ENCODE measurements around the gene LAMTOR4. TPM values are rescaled to one million over a fixed set of nuclear protein-coding genes. Genes with fewer than 3 reads are reported as not detected.

The LAMTOR4 gene
- total RNA-seq, 1 donor from 2014 or later, result 62.7 TPM

- TF ChIP-seq EZH2 (IDR thresholded peaks at IDR 0.05; ENCODE audit: insufficient read depth, low read length) (no peak), CTCF (IDR thresholded peaks at IDR 0.05; ENCODE audit: insufficient read depth, low read depth, low read length) (no peak)
- peaks cover 35% of the 10 kb centered on the region for H3K79me2 ChIP-seq (ENCODE audit: insufficient read depth, low read length)
- H2AFZ ChIP-seq (ENCODE audit: low read depth, low read length), result no peak overlapping the region
- H3K4me1 Mint-ChIP-seq (ENCODE audit: low read depth, unreplicated experiment), result peaks cover 7% of the 10 kb centered on the region
- H3K4me1 ChIP-seq (ENCODE audit: insufficient read depth, low read length), result peaks cover 7% of the 10 kb centered on the region
- H3K9me3 ChIP-seq (ENCODE audit: insufficient read depth, low read depth, low read length), result no peaks in the 10 kb centered on the region
- peaks cover 2% of the 10 kb centered on the region for H3K27me3 Mint-ChIP-seq (ENCODE audit: low read depth, unreplicated experiment)
- peak overlapping the region; percentile 93 for H3K9ac ChIP-seq (ENCODE audit: low read length)
- peak overlapping the region; percentile 50 for H3K27ac Mint-ChIP-seq (ENCODE audit: unreplicated experiment)
- H3K27ac ChIP-seq (ENCODE audit: low read depth, low read length), result no peak overlapping the region
- peak overlapping the region; percentile 77 for H3K4me3 ChIP-seq (ENCODE audit: insufficient read depth, low read depth, low read length)
- peaks cover 44% of the 10 kb centered on the region for H4K20me1 ChIP-seq (ENCODE audit: insufficient read depth, low read length)
- peak; percentile 22 for DNase-seq (ENCODE audit: low read depth)
- FAIRE-seq, result no peak
- H3K27me3 ChIP-seq (ENCODE audit: insufficient read depth, low read length), result no peaks in the 10 kb centered on the region
- no peaks in the 10 kb centered on the region for H3K9me3 Mint-ChIP-seq (ENCODE audit: unreplicated experiment)
- H3K4me2 ChIP-seq (ENCODE audit: low read length), result peak overlapping the region; percentile 92
- peaks cover 9% of the 10 kb centered on the region for H3K36me3 ChIP-seq (ENCODE audit: insufficient read depth, low read length)
- peak overlapping the region; percentile 84 for H3K4me3 Mint-ChIP-seq (ENCODE audit: unreplicated experiment)
- H3K36me3 Mint-ChIP-seq (ENCODE audit: low read depth, unreplicated experiment), result peaks cover 8% of the 10 kb centered on the region
These were observed 8.9 kb downstream of the LAMTOR4 start for GRCh38 chr7:100157334-100158228.

DNA sequence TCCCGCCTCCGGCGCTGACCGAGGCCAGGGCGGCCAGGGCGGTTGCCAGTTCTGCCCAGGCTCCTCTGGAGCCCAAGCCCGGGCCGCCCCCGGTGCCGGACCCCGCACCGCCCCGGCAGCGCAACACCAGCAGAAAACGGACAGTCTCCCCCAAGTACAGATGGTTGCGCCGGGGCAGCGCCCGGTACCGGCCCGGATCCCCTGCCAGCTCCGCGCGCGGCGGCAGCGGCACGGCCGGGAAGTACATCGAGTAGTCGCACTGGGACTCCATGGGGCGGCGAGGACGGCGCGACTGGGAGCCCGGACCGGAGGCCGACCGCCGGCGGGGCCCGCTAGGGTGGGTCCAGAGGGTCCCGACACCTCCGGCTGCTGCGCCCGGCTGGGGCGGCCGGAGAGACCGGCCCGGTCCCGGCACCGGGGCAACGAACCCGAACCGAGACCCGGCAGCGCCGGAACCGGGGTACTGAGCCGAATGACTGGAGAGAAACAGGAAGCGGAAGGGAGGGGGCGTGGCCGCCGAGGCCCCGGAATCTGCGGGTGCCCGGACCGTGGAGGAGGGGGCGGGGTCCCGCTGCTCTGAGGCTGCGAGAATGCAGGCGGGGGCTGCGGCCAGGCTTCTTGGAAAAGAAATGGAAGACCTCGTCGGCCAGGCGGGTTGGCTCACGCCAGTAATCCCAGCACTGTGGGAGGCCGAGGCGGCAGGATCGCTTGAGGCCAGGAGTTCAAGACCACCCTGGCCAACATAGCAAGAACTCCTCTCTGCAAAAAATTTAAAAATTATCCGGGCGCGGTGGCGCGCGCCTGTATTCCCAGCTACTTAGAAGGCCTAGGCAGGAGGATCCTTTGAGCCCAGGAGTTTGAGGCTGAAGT is 9.7 kb downstream of the LAMTOR4 start, which contains the start of gene TRAPPC14:
Gene TRAPPC14, minus strand, starts transcription at position 495 of the 870 bp plus-strand sequence. Its CDS starts 224 bp downstream, at position 271.
- Histone ChIP-seq H3K27ac (ENCODE audit: low read depth, low read length) (peak within 1 kb of the TSS; percentile 61), H3K36me3 (ENCODE audit: insufficient read depth, low read length) (peaks cover 9% of the 10 kb centered on the region), H3K4me3 (ENCODE audit: insufficient read depth, low read depth, low read length) (peak within 1 kb of the TSS; percentile 77), H3K79me2 (ENCODE audit: insufficient read depth, low read length) (peaks cover 35% of the 10 kb centered on the region), H2AFZ (ENCODE audit: low read depth, low read length) (peak within 1 kb of the TSS; percentile 75), H3K9me3 (ENCODE audit: insufficient read depth, low read depth, low read length) (no peaks in the 10 kb centered on the region), H4K20me1 (ENCODE audit: insufficient read depth, low read length) (peaks cover 40% of the 10 kb centered on the region), H3K4me1 (ENCODE audit: insufficient read depth, low read length) (peaks cover 7% of the 10 kb centered on the region), H3K4me2 (ENCODE audit: low read length) (peak within 1 kb of the TSS; percentile 92), H3K9ac (ENCODE audit: low read length) (peak within 1 kb of the TSS; percentile 93), H3K27me3 (ENCODE audit: insufficient read depth, low read length) (no peaks in the 10 kb centered on the region)
- Mint-ChIP-seq H3K36me3 (ENCODE audit: low read depth, unreplicated experiment) (peaks cover 7% of the 10 kb centered on the region), H3K4me3 (ENCODE audit: unreplicated experiment) (peak within 1 kb of the TSS; percentile 84), H3K27ac (ENCODE audit: unreplicated experiment) (peak within 1 kb of the TSS; percentile 74), H3K9me3 (ENCODE audit: unreplicated experiment) (no peaks in the 10 kb centered on the region), H3K27me3 (ENCODE audit: low read depth, unreplicated experiment) (peaks cover 2% of the 10 kb centered on the region), H3K4me1 (ENCODE audit: low read depth, unreplicated experiment) (peaks cover 7% of the 10 kb centered on the region)
- TF ChIP-seq CTCF (IDR thresholded peaks at IDR 0.05; ENCODE audit: insufficient read depth, low read depth, low read length) (no peak), EZH2 (IDR thresholded peaks at IDR 0.05; ENCODE audit: insufficient read depth, low read length) (no peak)
- FAIRE-seq, result no peak
- DNase-seq (ENCODE audit: low read depth), result peak; percentile 66
